AG09309 (cell line): ENCODE results near the gene CIB2.
"Not testable (repeated sequence)": the region's sequence is repeated elsewhere in the genome, so short reads cannot be mapped to it uniquely, and the experiment has no call there.

ENCODE experiments used
- DNase-seq: peaks from one replicate; pipeline ENCODE4 v3.0.0-alpha.2; 2010; ENCODE audit warnings: low read depth
- H3K4me3 ChIP-seq: 2 replicates; pipeline ENCODE4 v1.5.1; 2011; ENCODE audit warnings: mild to moderate bottlenecking, low read depth, low read length, moderate library complexity; ENCODE audit not compliant: control insufficient read depth
- CTCF ChIP-seq: IDR thresholded peaks from 2 replicates; pipeline ENCODE4 v1.5.1; 2011; ENCODE audit warnings: mild to moderate bottlenecking, low read depth, low read length, inconsistent platforms; ENCODE audit not compliant: insufficient read depth, control insufficient read depth; ENCODE audit errors: missing control alignments

CIB2 gene

GRCh38 chr15:78159395-78159794 lies 28.1 kb upstream of the CIB2 start:
- no peak overlapping the region for H3K4me3 ChIP-seq
- no peak for TF ChIP-seq CTCF
- DNase-seq: no peak

GRCh38 chr15:78157203-78157602 lies 26.0 kb upstream of the CIB2 start:
- no peak overlapping the region for H3K4me3 ChIP-seq
- TF ChIP-seq CTCF: no peak
- DNase-seq: no peak

- no peak for TF ChIP-seq CTCF
- peak; percentile 7 for DNase-seq
- no peak overlapping the region for H3K4me3 ChIP-seq
These were observed 25.4 kb upstream of the CIB2 start for GRCh38 chr15:78156653-78157052.

GRCh38 chr15:78155355-78155939 lies 24.2 kb upstream of the CIB2 start:
- TF ChIP-seq CTCF: no peak
- no peak for DNase-seq
- no peak overlapping the region for H3K4me3 ChIP-seq

- no peak for DNase-seq
- H3K4me3 ChIP-seq: no peak overlapping the region
- no peak for TF ChIP-seq CTCF
These were observed 23.7 kb upstream of the CIB2 start for GRCh38 chr15:78154955-78155354.

GRCh38 chr15:78151075-78151474 lies 19.8 kb upstream of the CIB2 start:
- not testable (repeated sequence) for H3K4me3 ChIP-seq, DNase-seq

GRCh38 chr15:78149805-78150751 lies 18.8 kb upstream of the CIB2 start:
- TF ChIP-seq CTCF: no peak
- peak overlapping the region; percentile 73 for H3K4me3 ChIP-seq
- DNase-seq: no peak
